Measurements from ENCODE around the gene SUPT3H. TPM values are rescaled to one million over a fixed set of nuclear protein-coding genes. Genes with fewer than 3 reads are reported as not detected.

The SUPT3H gene
- total RNA-seq, 1 donor from 2014 or later, result 6.7 TPM

DNA sequence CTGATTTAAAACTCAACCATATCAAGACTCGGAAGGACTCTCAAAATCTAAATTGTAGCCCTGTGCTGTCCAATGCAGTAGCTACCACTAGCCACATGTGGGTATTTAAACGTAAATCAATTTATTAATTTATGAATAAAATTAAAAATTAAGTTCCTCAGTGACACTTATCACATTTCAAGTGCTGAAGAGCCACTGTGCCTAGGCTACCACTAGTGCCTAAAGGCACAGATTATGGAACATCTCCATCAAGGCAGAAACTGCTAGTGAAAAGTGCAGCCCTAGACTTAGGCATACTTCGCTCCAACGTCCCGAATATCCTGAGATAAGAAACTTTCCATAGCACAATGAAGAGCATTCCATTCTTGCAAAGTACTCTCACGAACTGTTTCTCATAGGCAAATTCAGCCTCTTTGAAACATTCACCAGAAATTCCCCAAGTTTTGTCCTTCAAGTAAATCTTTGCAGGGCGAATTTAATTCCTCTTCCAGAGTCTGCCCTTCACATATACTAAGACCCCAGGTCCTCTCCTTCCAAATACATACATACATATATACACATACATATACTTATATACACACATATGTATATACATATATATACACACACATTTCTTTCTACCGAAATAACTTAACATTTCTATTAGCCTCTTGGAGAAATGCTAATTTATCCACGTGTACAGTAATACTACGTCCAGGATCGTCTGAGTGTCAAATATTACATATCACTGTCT, 1.3 kb downstream of the SUPT3H start:
- DNase-seq (no peak), ATAC-seq (peak in 1 of 2 donors; percentile 11)
- no peaks in the 10 kb centered on the region for H3K36me3 ChIP-seq
- H3K27me3 ChIP-seq (ENCODE audit: low read depth), result no peaks in the 10 kb centered on the region
- TF ChIP-seq CTCF (IDR thresholded peaks at IDR 0.05), result no peak
- H3K27ac ChIP-seq, result peak overlapping the region; percentile 97
- H3K9me3 ChIP-seq, result no peaks in the 10 kb centered on the region
- peaks cover 20% of the 10 kb centered on the region for H3K4me1 ChIP-seq
- peak overlapping the region; percentile 77 for H3K4me3 ChIP-seq
- intact Hi-C loops (cut with DNase I), result no loop called here

- ATAC-seq, result no peak
- TF ChIP-seq CTCF (IDR thresholded peaks at IDR 0.05), result no peak
- intact Hi-C loops (cut with DNase I), result no loop called here
These were observed 2.3 kb downstream of the SUPT3H start for GRCh38 chr6:45375449-45375848.

DNA sequence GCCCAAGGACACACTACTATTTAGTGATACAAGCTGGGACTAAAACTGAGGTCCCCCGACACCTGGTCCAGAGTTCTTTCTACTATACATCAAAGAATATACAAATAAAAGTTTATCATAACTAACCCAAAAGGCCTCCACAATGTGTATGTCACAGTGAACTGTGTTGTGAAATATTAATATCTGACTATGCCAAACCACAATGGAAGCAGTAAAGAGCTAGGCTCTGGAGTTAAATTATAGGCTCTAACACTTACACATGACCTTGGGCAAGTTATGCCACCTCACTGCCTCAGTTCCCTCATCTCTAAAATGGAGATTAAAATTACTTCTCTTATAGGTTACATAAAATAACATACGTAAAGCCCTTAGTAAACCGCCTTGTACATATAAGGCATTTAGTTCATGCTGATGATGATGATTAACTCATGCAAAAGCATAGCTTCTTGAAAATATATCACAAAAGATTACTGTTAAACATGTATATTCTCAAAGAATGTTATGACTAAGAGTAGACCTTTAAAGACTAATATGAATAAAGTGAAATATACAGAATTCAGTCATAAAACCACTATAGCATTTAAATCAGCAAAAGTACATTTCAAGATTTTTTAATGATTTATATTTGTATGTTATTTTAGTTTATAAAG, 5.7 kb downstream of the SUPT3H start:
- H3K36me3 ChIP-seq, result no peaks in the 10 kb centered on the region

More at GRCh38 chr6:45375449-45375848, 2.3 kb downstream of the SUPT3H start:
- H3K27ac ChIP-seq, result no peak overlapping the region
- no peak for DNase-seq
- no peaks in the 10 kb centered on the region for H3K36me3 ChIP-seq
- peaks cover 20% of the 10 kb centered on the region for H3K4me1 ChIP-seq
- no peaks in the 10 kb centered on the region for H3K9me3 ChIP-seq
- no peak overlapping the region for H3K4me3 ChIP-seq
- no peaks in the 10 kb centered on the region for H3K27me3 ChIP-seq (ENCODE audit: low read depth)

DNA sequence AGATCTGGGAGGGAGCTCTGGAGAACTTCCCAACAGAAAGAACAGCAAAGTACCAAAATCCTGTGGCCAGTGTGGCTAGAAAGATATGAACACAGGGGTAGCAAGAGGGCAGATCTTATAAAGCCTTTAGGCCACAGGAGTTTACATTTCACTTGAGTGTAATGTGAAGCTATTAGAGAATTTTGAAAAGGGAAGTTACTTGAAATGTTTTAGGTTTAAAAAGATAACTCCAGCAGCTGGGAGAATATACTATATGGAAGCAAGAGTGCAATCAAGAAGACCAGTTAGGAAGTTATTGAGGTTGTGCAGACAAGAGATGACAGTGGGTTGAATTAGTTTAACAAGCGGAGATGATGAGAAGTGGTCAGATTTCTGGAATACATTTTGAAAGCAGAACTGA, 7.9 kb downstream of the SUPT3H start:
- TF ChIP-seq CTCF (IDR thresholded peaks at IDR 0.05), result no peak
- Histone ChIP-seq H3K36me3 (no peaks in the 10 kb centered on the region), H3K27ac (no peak overlapping the region), H3K27me3 (ENCODE audit: low read depth) (no peaks in the 10 kb centered on the region), H3K4me1 (no peaks in the 10 kb centered on the region), H3K4me3 (no peak overlapping the region), H3K9me3 (no peaks in the 10 kb centered on the region)
- intact Hi-C loops (cut with DNase I), result no loop called here
- ATAC-seq (no peak), DNase-seq (no peak)

More for the DNA sequence above, 5.7 kb downstream of the SUPT3H start:
- peaks cover 12% of the 10 kb centered on the region for H3K4me1 ChIP-seq
- no peak for DNase-seq
- TF ChIP-seq CTCF (IDR thresholded peaks at IDR 0.05), result no peak
- H3K27me3 ChIP-seq (ENCODE audit: low read depth), result no peaks in the 10 kb centered on the region
- no peak overlapping the region for H3K4me3 ChIP-seq
- no peak for ATAC-seq
- intact Hi-C loops (cut with DNase I), result no loop called here
- no peaks in the 10 kb centered on the region for H3K9me3 ChIP-seq
- H3K27ac ChIP-seq, result no peak overlapping the region

- ATAC-seq (no peak), DNase-seq (no peak)
- H3K36me3 ChIP-seq, result no peaks in the 10 kb centered on the region
- intact Hi-C loops (cut with DNase I), result no loop called here
- no peak overlapping the region for H3K4me3 ChIP-seq
- H3K9me3 ChIP-seq, result no peaks in the 10 kb centered on the region
- no peaks in the 10 kb centered on the region for H3K4me1 ChIP-seq
- no peak overlapping the region for H3K27ac ChIP-seq
- no peaks in the 10 kb centered on the region for H3K27me3 ChIP-seq (ENCODE audit: low read depth)
- no peak for TF ChIP-seq CTCF (IDR thresholded peaks at IDR 0.05)
These were observed 9.7 kb downstream of the SUPT3H start for GRCh38 chr6:45367999-45368398.
